Measurements from ENCODE around the gene DCDC2.
A peak's percentile ranks its signal among the peaks of the same experiment; 100 is the strongest.
"Not testable (repeated sequence)": the region's sequence is repeated elsewhere in the genome, so short reads cannot be mapped to it uniquely, and the experiment has no call there.

Gene DCDC2

DNA sequence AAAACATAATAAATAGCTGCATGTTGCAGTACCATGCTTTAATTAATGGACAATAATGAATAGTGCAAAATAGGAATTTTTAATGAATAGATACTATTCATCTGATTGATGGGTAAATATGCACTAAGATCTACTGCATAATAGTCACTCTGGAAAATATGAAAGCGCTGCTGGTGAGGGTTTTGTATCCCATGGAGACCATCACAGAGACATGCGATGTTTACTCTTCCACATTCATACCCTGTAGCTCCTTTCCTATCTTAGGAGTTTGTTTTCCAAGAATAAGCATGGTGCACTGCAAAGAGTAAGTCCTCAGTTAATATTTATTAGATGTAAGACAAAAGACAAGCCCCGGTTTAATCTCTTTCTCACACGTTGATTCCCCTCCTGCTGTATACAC, 150.4 kb downstream of the DCDC2 start:
- DNase-seq: no peak

DNA sequence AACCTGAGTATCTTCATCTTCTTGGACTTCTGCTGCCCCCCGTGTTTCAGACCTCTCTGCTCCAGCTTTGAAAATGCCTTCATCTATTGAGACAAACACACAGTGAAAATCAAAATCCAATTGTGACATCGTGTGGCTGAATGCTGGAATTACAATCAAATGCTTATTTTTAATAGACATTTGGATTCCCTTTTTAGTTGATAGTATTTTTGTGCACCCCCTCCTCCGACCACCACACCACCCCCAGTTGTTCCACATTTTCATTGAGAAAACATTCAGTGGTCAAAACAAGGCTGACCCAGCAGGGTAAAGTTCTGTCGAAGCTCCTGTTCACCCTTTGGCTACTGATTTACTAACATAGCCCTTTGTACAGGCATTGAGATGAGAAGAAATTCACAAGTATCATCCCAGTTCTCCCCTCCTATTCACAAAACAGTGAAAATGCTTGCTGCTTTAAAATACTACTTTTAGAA, 152.8 kb downstream of the DCDC2 start:
- DNase-seq: peak in 1 of 2 donors; percentile 22

DNA sequence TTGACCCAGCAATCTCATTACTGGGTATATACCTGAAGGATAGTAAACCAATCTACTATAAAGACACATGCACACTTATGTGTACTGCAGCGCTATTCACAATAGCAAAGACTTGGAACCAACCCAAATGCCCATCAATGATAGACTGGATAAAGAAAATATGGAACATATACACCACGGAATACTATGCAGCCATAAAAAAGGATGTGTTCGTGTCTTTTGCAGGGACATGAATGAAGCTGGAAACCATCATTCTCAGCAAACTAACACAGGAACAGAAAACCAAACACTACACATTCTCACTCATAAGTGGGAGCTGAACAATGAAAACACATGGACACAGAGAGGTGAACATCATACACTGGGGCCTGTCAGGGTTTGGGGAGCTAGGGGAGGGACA, 153.7 kb downstream of the DCDC2 start:
- not testable (repeated sequence) for DNase-seq

DNA sequence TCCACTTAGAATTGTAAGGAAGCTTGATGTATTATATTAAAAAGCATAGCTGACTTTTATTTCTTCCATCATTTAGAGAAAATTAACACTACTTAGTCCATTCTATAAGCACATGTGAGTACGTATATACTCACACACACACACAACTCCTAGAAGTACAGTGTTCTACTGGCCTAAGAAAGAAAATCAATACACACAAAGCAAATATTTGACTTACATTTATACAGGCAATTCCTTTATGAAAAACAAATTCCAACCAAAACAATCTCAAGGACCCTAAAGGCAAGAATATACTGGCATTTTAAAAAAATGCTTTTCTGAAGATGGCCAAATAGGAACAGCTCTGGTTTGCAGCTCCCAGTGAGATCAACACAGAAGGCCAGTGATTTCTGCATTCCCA, 160.0 kb downstream of the DCDC2 start:
- no peak for DNase-seq

DNA sequence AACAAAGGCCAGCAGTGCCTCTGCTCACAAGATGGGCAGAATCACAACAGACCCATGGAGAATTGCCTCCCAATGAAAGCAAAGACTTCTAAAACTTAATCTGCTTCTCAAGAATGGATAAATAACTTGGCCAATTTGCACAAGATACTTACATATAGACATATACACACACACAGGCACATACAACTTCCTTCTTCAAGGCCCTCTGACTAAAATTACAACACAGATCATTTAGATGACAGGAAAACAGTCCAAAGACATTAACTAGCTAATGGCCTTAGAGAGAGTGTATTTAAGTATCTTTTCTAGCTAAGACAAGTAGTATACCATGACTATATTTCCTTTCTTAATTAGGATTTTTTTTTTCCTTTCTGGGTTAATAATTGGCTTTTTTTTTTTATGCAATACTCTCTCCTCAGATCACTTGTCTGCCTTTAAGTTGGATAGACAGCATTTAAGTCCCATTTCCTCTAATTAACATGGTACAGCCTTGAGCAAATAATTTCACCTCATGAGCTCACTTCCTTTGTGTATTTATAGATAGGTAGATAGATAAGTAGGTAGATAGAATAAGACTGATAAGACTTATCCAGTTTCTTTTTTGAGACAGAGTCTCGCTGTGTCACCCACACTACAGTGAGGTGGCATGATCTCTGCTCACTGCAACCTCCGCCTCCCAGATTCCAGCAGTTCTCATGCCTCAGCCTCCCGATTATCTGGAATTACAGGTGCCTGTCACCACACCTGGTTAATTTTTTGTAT, 161.8 kb downstream of the DCDC2 start:
- DNase-seq: no peak

DNA sequence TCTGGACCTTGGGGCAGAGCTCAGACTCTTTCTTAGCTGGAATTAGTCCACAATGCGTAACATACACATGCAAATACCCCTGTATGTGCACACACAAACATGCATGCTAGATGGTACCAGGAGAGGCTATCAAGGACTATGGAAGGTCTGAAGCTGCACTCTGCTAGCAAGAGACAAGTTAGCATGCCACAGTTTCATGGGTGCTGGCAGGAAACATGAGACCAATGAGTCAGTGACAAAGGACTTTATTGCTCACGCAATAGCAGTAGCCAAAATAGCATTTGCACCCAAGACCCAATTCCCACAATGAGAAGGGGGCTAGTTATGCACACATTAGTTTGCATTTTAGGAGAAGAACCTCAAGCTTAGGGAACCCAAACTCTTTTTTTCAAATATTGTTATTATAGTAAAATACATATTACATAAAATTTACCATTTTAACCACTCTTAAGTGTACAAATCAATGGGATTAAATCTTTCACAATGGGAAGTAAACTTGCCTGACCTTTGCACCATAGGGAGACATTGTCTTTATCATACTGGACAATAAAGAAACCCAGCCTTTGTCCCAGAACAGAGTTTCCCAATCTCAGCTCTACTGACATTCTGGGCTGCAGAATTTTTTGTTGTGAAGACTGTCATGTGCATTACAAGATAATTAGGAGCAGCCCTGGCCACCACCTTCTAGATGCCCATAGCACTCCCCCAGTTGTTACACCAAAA, 162.7 kb downstream of the DCDC2 start:
- DNase-seq: no peak

DNA sequence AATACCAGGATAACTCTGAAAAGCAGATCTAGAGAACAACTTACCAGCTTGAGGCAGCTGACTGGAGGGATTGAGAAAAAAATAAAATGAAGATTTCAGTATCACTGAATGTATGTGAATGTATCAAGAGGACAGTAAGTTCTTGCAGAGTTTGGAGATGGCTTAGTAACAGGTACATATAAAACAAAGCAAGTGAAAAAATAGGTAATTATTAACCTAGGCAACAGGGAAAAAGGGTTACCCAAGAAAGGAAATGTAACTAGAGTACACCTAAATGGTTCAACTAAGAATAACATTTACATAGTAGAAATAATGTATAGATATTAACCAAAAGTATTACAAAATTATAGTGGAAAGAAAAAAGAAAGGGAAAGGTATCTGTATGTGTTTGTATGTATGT, 164.5 kb downstream of the DCDC2 start:
- DNase-seq: no peak

DNA sequence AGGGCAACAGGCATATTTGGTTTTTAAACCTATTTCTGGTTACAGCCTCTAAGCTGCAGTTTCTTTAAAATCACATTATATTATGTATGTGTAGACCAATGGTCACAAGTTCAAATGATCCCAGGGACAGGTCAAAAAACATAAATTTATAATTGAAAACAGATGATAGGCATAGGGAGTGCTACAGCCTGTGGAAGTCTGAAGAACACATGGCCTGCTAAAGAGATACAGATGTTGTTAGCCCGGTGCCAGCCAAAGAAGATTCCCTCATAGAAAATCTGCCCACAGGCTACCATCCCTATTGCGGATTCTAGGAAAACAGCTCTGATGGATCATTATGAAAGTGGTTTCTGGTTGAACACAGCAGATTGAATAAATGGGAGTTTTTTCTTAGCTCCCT, 166.5 kb downstream of the DCDC2 start:
- no peak for DNase-seq

DNA sequence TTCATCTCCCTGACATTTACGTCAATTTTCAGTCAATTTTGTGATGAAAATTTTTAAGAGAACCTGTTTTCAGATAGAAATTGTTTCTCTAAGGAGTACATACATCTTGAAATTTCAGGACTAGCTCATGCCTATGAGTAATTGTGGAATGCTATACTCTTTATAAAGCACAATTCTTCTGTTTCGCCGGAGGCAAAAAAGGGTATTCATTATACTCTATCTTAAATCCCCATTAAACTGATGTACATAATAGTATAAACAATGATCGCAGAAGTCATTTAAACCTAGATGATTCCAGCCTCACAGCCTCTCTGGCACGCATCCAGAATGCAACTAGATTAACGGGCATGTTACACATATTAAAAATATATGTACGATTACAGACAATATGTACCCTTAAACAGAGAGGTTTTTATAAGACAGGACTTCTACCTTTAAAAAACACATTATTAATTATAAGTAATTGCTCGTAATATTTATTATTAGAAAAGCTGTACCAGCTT, 169.2 kb downstream of the DCDC2 start:
- no peak for DNase-seq

DNA sequence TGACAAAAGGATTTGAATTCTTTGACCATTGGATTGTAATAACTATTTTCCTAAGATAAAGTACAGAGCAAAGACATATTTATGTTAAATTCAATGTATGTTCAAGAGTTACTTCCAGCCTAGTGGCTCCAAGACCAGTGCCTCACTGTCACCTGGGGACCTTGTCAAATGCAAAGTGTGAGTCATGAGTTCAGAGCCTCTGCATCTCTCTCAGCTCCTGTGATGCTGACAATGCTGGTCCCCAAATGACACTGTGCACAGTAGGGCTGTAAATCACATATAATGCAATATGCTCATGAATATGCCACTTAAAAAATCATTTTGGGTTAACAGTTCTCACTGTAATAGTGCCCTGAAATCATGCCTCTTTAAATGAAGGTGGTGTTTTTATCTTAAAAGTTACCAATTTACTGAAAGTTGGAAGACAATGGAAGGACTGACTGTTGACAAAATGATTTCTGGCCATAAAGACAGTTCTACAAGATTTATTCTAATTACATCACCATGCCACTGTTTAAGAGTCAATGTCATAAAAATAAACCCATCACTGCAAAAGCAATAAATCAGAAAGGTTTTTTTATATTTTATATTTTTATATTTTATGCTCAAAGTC, 169.8 kb downstream of the DCDC2 start:
- DNase-seq: no peak

DNA sequence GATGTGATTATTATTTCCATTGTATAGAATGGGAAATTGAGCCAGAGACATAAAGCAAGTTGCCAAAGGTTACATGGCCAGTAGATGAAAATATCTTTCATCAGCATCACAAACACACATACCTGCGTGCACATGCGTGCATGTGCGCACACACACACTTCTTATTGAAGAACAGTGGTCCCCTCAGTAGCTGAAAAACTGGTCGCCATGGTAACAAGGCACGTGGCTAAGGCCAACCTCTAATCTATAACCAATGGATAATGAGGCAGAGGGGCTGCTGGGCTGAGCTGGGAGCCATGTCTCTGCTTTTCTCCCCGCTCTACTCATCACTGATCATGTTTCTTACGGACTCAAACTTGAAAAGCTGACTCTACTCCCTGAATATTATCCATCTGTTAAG, 171.5 kb downstream of the DCDC2 start:
- no peak for DNase-seq

DNA sequence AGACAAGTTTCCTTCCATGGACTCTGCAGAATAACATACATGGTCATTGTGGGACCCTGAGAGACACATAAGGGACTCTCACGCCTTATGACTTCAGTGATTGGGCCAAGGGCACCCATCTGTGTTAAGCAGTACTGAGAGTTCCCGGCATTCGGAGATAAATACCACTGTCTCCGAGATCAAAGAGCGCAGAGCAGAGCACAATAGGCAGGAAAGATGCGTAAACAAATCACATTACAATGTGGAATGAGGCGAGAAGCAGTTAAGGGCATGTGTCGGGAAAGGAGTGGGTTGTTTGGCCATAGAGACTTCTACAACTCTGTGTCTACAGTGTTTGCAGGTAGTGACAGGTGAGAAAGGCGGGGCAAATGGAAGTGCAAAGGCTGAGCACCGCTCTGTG, 174.3 kb downstream of the DCDC2 start:
- DNase-seq: no peak

DNA sequence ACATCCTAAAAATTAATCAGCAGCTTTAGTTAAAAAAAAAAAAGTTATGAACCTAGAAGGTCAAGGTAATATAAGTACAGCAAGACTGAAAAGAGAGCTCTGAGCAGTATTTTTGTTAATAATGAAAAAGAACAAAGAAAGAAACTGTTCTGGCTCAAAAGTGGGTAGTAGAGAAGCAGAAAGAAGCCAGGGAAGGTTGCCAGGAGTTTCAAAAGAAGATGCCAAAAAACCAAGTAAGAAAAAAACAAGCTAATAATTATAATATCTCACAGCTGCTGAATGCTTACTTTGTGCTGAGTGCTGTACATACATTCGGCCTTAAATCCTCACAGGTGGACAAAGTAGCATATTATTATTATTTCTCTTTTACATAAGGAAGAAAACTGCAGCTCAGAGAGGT, 200.0 kb downstream of the DCDC2 start:
- DNase-seq: no peak

DNA sequence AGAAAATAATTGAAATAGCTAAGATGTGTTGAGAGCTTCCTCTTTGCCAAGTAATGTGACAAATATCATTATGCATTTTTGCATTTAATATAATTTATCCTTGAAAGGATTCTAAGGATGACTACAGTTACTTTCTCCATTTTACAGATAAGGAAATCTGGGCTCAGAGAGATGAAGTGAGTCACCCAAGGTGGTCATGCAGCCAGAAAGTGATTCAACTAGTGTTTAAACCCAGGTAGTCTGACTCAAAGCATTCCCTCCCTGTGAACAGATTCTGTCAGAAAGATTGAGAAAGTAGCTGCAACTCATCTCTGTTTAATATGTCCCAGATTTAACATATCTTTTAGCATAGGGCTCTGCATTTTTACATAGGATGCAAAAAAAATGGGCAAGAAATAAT, 203.7 kb downstream of the DCDC2 start:
- DNase-seq: no peak

DNA sequence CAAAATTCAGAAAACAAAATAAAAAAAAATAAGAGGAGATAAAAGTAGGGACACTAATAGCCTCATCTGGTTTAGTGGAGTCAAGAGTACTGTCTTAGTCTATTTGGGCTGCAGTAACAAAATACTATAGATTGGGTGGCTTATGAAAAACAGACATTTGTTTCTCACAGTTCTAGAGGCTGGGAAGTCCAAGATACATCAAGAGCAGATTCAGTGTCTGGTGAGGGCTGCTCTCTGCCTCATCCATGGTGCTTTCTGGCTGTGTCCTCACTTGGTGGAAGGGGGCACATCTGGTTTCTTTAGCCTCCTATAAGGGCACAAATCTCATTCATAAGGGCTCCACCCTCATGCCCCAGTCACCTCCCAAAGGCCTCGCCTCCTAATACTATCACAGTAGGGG, 205.8 kb downstream of the DCDC2 start:
- no peak for DNase-seq

DNA sequence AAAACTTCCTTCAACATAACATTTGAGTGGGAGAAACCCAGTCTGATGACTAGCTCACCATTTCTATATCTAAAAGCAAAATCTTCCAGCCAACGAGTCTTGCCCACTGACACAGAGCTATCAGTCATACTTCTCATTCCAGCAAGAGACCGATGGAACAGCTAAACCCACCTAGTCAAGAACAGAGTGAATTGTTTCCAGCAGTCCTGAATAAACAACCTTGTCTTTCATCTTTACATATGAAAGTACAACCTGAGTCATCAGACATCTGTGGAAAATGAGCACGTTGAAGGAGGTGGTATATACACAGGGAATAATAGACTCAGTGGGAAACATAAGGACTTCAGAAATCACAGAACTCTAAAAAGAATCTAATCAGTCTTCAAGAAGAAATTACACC, 208.0 kb downstream of the DCDC2 start:
- DNase-seq: no peak

DNA sequence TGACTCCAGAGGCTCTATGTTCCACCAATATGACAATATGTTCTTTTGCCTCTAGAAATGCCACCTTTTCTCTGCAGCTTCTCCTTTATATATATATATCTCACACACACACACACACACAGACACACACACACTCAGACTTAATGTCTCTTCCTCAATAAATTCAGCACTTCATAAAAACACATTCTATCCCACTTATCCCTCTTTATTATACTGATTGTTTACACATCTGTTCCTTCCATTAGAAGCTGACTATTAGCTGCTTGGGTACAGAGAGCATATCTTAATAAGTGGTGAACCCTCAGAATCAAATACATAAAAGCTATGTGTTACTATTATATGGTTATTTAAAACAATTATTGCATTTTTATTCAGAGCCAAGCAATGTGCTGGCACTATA, 208.6 kb downstream of the DCDC2 start:
- no peak for DNase-seq

DNA sequence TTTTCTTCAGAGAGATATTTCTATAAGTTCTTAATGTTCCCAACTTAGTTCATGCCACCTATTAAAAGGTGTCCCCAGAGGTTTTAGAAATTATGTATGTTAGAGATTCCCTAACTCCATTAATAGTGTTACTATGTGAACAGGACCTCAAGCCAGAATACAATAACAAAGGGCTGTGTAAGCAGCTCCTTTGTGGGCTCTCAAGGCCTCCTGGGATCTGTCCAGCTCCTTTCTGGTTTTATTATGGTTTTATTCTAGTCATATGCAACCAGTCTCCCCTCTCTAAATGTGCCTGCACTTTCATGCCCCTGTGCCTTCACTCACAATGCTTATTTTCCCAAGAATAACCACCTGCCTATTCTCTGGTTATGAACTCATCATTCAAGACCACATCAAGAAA, 209.2 kb downstream of the DCDC2 start:
- DNase-seq: no peak

DNA sequence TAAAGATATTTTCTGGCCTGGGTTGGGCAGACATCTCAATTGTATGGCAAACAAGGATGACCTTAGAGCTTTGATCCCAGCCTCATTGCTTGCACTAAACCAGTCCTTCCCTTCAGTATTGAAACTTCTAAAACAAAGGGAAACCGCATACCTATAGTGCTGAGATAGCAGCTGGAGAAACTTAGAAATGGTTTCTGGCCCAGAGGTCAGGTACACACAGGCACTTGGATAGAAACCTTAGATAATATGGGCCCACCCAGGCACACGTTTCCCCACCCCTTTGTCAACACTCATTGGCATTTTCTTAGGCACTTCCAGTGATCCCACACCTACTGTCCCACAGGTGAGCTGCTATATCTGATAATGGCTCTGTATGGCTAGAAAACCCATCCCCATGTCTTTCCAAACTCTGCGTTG, 209.7 kb downstream of the DCDC2 start:
- DNase-seq: no peak

DNA sequence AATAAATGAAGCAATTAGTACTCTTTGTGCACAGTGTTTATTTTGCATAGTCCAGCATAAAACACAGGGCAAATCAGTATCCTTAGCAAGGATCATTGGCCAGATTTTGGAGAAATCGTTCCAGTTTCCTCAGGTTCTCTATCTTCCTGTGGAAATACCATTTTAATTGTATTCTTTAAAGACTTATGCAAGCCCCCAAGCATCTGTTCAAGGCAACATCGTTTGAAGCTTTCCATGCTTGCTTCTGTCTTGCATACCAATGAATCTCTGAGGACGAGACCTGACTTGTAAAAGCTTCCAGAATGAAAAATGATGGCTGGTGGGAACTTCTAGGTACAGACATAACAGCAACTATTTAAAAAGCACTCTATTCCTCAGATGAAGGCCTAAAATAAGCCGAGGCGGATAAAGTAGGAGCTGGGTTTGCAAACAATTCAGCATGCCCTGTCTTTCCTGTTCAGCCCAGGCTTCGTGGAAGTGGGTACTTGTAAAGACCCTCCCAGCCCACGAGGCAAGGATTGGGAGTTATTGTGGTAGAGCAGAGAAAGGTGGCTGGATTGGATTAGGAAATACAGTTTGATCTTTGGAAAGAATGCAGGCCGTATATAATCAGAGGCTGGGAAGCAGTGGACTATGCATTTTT, 210.2 kb downstream of the DCDC2 start:
- no peak for DNase-seq

DNA sequence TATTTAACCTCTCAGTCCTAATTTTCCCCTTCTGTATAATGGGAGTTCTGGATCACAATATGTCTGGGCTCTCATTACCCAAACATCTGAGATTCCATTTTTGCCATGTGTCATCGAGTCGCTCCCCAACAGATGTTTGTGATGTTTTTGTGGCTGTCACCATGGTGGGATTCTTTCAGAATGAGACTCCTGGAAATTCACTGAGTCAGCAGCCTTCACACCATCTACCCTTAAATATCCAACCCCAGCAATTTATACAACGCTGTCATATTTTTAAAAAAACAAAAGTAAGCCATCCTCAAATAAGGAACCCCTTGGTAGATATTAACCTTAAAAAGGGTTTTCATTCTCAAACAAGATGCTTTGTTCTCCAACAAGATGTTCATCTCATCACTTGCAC, 211.0 kb downstream of the DCDC2 start:
- no peak for DNase-seq

DNA sequence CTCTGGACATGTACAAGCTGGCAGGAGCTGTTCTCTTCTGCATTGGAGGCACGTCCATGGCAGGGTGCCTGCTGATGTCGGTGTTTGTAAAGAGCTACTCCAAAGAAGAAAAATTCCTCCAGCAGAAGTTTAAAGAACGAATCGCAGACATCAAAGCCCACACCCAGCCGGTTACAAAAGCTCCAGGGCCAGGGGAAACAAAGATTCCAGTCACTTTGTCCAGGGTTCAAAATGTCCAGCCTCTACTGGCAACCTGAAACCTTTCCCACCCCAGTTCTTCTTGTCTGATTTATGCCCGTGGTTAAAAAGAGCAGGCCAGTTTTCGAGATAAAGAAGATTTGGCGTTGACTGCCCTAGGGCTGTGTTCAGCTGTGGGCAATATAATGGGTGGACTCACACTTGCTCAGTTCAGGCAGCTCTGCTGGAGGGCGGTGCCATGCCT, 212.1 kb downstream of the DCDC2 start:
- DNase-seq: no peak

DNA sequence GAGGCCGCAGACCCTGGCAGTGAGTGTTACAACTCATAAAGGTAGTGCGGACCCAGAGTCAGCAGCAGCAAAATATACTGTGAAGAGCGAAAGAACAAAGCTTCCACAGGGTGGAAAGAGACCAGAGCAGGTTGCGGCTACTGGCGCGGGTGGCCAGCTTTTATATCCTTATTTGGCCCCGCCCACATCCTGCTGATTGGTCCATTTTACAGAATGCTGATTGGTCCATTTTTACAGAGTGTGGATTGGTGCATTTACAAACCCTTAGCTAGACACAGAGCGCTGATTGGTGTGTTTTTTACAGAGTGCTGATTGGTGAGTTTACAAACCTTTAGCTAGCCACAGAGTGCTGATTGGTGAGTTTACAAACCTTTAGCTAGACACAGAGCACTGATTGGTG, 215.1 kb downstream of the DCDC2 start:
- not testable (repeated sequence) for DNase-seq
